ENCODE measurements around the gene ARL6. TPM values are rescaled to one million over a fixed set of nuclear protein-coding genes. Genes with fewer than 3 reads are reported as not detected.
A peak's percentile ranks its signal among the peaks of the same experiment; 100 is the strongest.

ARL6 gene
- total RNA-seq, 4 donors from 2014 or later, result 1.00 to 4.8 (median 3.0) TPM

DNA sequence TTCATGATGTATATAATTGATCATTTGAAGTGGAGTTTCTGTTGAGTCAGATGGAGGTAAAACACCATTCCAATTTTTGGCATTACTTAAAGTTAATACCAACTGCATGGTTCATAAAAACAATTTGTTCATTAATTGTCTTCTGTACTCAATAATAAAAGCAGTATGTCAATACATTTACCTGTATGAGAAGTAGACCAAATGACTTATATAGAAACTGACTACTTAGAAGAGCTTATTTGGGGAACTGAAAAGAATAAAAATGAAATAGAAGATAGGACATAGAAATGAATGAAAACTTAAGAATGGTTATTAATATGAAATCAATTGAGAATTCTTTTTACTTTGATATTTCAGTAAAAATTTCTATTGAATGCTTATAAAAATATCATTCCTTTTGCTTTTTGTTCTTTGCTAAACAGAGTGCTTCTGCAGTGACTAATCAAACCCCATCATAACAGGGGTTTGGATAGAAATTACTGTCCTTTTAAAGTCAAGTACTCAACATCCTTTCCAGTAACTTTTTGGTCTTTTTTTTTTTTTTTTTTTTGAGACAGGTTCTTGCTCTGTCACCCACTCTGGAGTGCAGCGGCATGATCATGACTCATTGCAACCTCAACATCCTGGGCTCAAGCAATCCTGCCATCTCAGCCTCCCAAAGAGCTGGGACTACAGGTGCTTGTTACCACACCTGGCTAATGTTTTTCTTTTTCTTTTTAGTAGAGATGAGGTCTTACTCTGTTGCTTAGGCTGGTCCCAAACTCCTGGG, 50.8 kb downstream of the ARL6 start:
- H3K4me1 ChIP-seq, result no peaks in the 10 kb centered on the region
- 0 to 26% methylated on average over 1 of the region's 1 CpG for WGBS, 2 donors (ENCODE audit: low coverage in 1 of 2)
- no peaks in the 10 kb centered on the region for H3K36me3 ChIP-seq
- no peak for DNase-seq
- intact Hi-C loops (cut with DNase I; ENCODE audit: low total_unique reads), result no loop called here
- TF ChIP-seq, protein P1, sequence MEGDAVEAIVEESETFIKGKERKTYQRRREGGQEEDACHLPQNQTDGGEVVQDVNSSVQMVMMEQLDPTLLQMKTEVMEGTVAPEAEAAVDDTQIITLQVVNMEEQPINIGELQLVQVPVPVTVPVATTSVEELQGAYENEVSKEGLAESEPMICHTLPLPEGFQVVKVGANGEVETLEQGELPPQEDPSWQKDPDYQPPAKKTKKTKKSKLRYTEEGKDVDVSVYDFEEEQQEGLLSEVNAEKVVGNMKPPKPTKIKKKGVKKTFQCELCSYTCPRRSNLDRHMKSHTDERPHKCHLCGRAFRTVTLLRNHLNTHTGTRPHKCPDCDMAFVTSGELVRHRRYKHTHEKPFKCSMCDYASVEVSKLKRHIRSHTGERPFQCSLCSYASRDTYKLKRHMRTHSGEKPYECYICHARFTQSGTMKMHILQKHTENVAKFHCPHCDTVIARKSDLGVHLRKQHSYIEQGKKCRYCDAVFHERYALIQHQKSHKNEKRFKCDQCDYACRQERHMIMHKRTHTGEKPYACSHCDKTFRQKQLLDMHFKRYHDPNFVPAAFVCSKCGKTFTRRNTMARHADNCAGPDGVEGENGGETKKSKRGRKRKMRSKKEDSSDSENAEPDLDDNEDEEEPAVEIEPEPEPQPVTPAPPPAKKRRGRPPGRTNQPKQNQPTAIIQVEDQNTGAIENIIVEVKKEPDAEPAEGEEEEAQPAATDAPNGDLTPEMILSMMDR (IDR thresholded peaks at IDR 0.05), result no peak
- no peak for TF ChIP-seq POLR2AphosphoS5 (IDR thresholded peaks at IDR 0.05)
- no peak for TF ChIP-seq POLR2A (IDR thresholded peaks at IDR 0.05)
- TF ChIP-seq EP300 (IDR thresholded peaks at IDR 0.05; ENCODE audit: low read depth), result no peak
- in situ Hi-C loops (cut with MboI; ENCODE audit: low pct_ligation_motif_present in 1 of 4, low pct_unique_long_range_greater_than_20kb in 1 of 4, low sequenced_read_pairs in 3 of 4), result no loop called here
- H3K27me3 ChIP-seq, result no peaks in the 10 kb centered on the region
- no peak overlapping the region for H3K4me3 ChIP-seq
- no peaks in the 10 kb centered on the region for H3K9me3 ChIP-seq
- H3K27ac ChIP-seq, result no peak overlapping the region

DNA sequence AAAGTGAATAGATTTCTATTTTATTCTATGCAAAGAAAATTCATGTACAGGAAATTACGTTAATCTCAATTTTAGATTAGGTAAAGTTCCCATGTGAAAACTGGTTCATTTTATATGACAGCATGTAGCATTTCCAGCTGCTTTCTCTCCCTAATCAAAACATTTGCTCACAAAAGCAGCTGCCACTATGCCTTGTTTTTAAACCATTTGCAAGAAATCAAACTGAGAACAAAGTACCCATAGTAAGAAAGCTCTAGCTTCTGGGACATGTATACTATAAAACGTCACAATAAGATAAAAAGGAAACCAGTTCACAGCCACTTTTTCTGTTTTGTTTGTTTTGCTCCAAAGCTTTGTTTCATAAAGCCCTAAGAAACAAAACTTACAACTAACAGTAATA, 52.3 kb downstream of the ARL6 start:
- WGBS, 2 donors (ENCODE audit: low coverage in 1 of 2), result 52 to 56% methylated on average over 2 of the region's 2 CpGs
- TF ChIP-seq EP300 (IDR thresholded peaks at IDR 0.05; ENCODE audit: low read depth) (no peak), POLR2AphosphoS5 (IDR thresholded peaks at IDR 0.05) (no peak), POLR2A (IDR thresholded peaks at IDR 0.05) (no peak)
- TF ChIP-seq, protein P1 (IDR thresholded peaks at IDR 0.05), result no peak

DNA sequence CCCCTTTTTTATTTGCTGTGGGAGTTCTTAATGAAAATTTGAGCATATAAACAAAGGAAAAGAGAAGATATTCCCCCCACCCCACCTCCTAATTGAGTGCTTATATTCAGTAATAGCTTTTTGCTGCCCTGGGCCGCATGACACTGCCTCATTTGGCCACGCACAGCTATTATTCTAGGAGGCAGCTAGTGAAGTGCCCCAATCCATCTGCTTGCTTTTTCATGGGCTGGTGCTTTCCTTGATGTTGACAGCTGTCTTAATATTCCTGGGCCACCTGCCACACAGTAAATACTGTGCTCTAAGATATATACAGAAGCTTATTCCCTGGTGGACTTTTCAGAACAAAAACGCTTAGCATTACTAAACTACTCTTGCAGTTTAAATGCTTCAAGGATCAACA, 53.4 kb downstream of the ARL6 start:
- TF ChIP-seq POLR2AphosphoS5 (IDR thresholded peaks at IDR 0.05), result no peak
- TF ChIP-seq POLR2A (IDR thresholded peaks at IDR 0.05), result no peak
- TF ChIP-seq, protein P1 (IDR thresholded peaks at IDR 0.05), result no peak
- TF ChIP-seq EP300 (IDR thresholded peaks at IDR 0.05; ENCODE audit: low read depth), result no peak
- Histone ChIP-seq H3K36me3 (no peaks in the 10 kb centered on the region), H3K4me1 (peaks cover 0 to 10% (median 6%) of the 10 kb centered on the region in 4 donors), H3K27me3 (peaks cover 5% of the 10 kb centered on the region), H3K9me3 (no peaks in the 10 kb centered on the region), H3K4me3 (no peak overlapping the region), H3K27ac (no peak overlapping the region)
- intact Hi-C loops (cut with DNase I; ENCODE audit: low total_unique reads) (no loop called here), in situ Hi-C loops (cut with MboI; ENCODE audit: low pct_ligation_motif_present in 1 of 4, low pct_unique_long_range_greater_than_20kb in 1 of 4, low sequenced_read_pairs in 3 of 4) (no loop called here)
- WGBS, 2 donors (ENCODE audit: low coverage in 1 of 2), result 40 to 64% methylated on average over 1 to 3 of the region's 3 CpGs
- DNase-seq, result no peak

More for the DNA sequence above, 52.3 kb downstream of the ARL6 start:
- in situ Hi-C loops (cut with MboI; ENCODE audit: low pct_ligation_motif_present in 1 of 4, low pct_unique_long_range_greater_than_20kb in 1 of 4, low sequenced_read_pairs in 3 of 4), result no loop called here
- intact Hi-C loops (cut with DNase I; ENCODE audit: low total_unique reads), result no loop called here
- H3K4me1 ChIP-seq, result peaks cover 0 to 7% (median 5%) of the 10 kb centered on the region in 4 donors
- no peaks in the 10 kb centered on the region for H3K9me3 ChIP-seq
- no peak overlapping the region for H3K27ac ChIP-seq
- H3K27me3 ChIP-seq, result peaks cover 5% of the 10 kb centered on the region
- no peak for DNase-seq
- H3K36me3 ChIP-seq, result no peaks in the 10 kb centered on the region
- H3K4me3 ChIP-seq, result no peak overlapping the region

DNA sequence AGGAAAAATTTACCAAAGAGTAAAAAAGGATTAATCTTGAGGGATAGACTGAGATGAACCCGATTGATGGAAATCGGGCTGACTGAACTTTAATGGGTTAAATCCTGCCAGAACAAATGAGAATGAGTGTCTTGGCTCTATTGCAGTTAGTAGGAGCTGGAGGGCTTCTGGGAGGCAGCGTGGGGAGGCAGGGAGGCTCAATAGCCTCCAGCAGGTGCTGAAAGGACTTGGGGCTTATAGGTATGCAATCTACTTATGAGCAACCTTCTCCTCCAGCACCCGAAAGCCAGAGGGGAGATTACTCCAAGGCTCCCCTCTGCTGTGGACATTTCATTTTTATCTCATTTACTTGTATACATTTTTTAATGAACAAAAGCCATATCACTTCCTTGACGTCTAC, 56.2 kb downstream of the ARL6 start:
- Histone ChIP-seq H3K36me3 (no peaks in the 10 kb centered on the region), H3K27me3 (peaks cover 5% of the 10 kb centered on the region), H3K4me3 (peak overlapping the region in 3 of 4 donors; percentile 68 to 93 (median 81)), H3K27ac (peak overlapping the region; percentile 90 to 95 (median 93)), H3K9me3 (no peaks in the 10 kb centered on the region), H3K4me1 (peaks cover 0 to 24% (median 14%) of the 10 kb centered on the region in 4 donors)
- intact Hi-C loops (cut with DNase I; ENCODE audit: low total_unique reads), result no loop called here
- 70 to 81% methylated on average over 4 to 5 of the region's 5 CpGs for WGBS, 2 donors (ENCODE audit: low coverage in 1 of 2)
- in situ Hi-C loops (cut with MboI; ENCODE audit: low pct_ligation_motif_present in 1 of 4, low pct_unique_long_range_greater_than_20kb in 1 of 4, low sequenced_read_pairs in 3 of 4), result no loop called here
- no peak for DNase-seq
- no peak for TF ChIP-seq POLR2A (IDR thresholded peaks at IDR 0.05)
- TF ChIP-seq, protein P1 (IDR thresholded peaks at IDR 0.05), result no peak
- TF ChIP-seq POLR2AphosphoS5 (IDR thresholded peaks at IDR 0.05), result no peak
- TF ChIP-seq EP300 (IDR thresholded peaks at IDR 0.05; ENCODE audit: low read depth), result no peak
